Glutamatergic neuron (in vitro differentiated cells): ENCODE data around the gene PTTG1IP. TPM values are rescaled to one million over a fixed set of nuclear protein-coding genes. Genes with fewer than 3 reads are reported as not detected.

Experiments used
- DNase-seq: peaks from one replicate; pipeline ENCODE4 v3.0.0; 2022
- H3K27ac Mint-ChIP-seq: one replicate; pipeline ENCODE4 v1.8.0; 2020; ENCODE audit warnings: mild to moderate bottlenecking, mixed read lengths, inconsistent platforms; ENCODE audit not compliant: unreplicated experiment
- H3K27me3 Mint-ChIP-seq: one replicate; pipeline ENCODE4 v1.8.0; 2020; ENCODE audit warnings: mild to moderate bottlenecking, moderate library complexity, mixed read lengths, inconsistent platforms; ENCODE audit not compliant: unreplicated experiment
- H3K36me3 Mint-ChIP-seq: one replicate; pipeline ENCODE4 v1.8.0; 2020; ENCODE audit warnings: mild to moderate bottlenecking, mixed read lengths, inconsistent platforms; ENCODE audit not compliant: unreplicated experiment
- H3K4me1 Mint-ChIP-seq: one replicate; pipeline ENCODE4 v1.8.0; 2020; ENCODE audit warnings: mild to moderate bottlenecking, low read depth, mixed read lengths, inconsistent platforms; ENCODE audit not compliant: unreplicated experiment
- H3K4me3 Mint-ChIP-seq: one replicate; pipeline ENCODE4 v1.8.0; 2020; ENCODE audit warnings: mild to moderate bottlenecking, mixed read lengths, inconsistent platforms; ENCODE audit not compliant: unreplicated experiment
- H3K9me3 Mint-ChIP-seq: one replicate; pipeline ENCODE4 v1.8.0; 2020; ENCODE audit warnings: mild to moderate bottlenecking, moderate library complexity, mixed read lengths, inconsistent platforms; ENCODE audit not compliant: unreplicated experiment
- CTCF ChIP-seq: fragments of 200-600 bp; sonication (generic); IDR thresholded peaks from one replicate; pipeline ENCODE4 v1.5.0; 2021; ENCODE audit not compliant: partially characterized antibody, unreplicated experiment
- total RNA-seq: library from RNA; stranded (reverse); fragmentation: NEBNext Ultra II Directional; extraction: Animal tissue kit (Norgen Biotek cat#: 25700); gene quantifications from one replicate; pipeline ENCODE4 v1.2.1, GENCODE V29; 2021; ENCODE audit not compliant: unreplicated experiment

The PTTG1IP gene
- total RNA-seq, 1 donor from 2014 or later = 249 TPM

- Mint-ChIP-seq H3K9me3 (peaks cover 7% of the 10 kb centered on the region), H3K36me3 (no peaks in the 10 kb centered on the region), H3K27ac (peak overlapping the region; percentile 20)
Measured at GRCh38 chr21:44874240-44874496, 678 bp upstream of the PTTG1IP start.

DNA sequence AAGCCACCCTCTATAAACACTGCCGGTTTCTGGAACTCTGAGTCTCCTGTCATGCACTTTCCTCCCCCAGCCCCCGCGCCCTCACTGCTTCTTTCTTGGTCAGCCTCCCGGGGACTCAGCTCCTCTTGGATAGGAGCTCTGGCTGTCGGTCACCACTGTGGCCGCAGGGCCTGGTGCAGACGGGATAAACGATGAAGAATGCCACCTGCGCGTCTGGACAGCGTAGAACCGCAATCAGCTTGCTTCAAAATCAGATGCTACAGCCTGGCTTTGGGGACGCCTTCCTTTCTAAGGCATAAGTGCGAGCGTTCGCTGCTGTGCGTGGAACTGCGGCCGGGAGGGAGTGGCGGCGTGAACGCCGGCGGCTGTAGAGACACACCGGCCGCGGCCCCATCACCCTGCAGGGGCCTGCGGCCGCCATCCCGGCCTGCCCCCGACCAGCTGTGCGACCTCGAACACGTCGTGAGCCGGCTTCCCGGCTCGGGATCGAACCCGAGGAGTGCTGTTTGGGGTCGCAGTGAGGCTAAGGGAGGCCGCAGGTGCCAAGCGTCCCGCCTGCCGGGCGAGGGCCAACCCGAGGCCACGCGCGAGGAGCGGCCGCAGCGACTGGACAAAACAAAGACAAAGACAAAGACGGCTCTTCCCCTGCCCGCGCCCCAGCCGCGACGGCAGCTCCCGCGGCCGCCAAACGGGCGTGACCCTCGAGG lies 688 bp downstream of the PTTG1IP start:
- Mint-ChIP-seq H3K4me3 (peak overlapping the region; percentile 99), H3K9me3 (peaks cover 7% of the 10 kb centered on the region), H3K36me3 (no peaks in the 10 kb centered on the region), H3K4me1 (peaks cover 37% of the 10 kb centered on the region), H3K27ac (peak overlapping the region; percentile 98), H3K27me3 (peaks cover 6% of the 10 kb centered on the region)
- no peak for TF ChIP-seq CTCF
- peak; percentile 55 for DNase-seq

More at GRCh38 chr21:44874240-44874496, 678 bp upstream of the PTTG1IP start:
- no peak for DNase-seq
- peak overlapping the region; percentile 83 for H3K4me3 Mint-ChIP-seq
- peaks cover 6% of the 10 kb centered on the region for H3K27me3 Mint-ChIP-seq
- peaks cover 24% of the 10 kb centered on the region for H3K4me1 Mint-ChIP-seq
- no peak for TF ChIP-seq CTCF

- no peaks in the 10 kb centered on the region for H3K36me3 Mint-ChIP-seq
- no peak for TF ChIP-seq CTCF
- peaks cover 9% of the 10 kb centered on the region for H3K9me3 Mint-ChIP-seq
- H3K4me1 Mint-ChIP-seq = peaks cover 42% of the 10 kb centered on the region
- peak overlapping the region; percentile 98 for H3K27ac Mint-ChIP-seq
- no peak for DNase-seq
- peaks cover 9% of the 10 kb centered on the region for H3K27me3 Mint-ChIP-seq
- H3K4me3 Mint-ChIP-seq = peak overlapping the region; percentile 99
Measured at GRCh38 chr21:44872323-44872648, 1.2 kb downstream of the PTTG1IP start.

DNA sequence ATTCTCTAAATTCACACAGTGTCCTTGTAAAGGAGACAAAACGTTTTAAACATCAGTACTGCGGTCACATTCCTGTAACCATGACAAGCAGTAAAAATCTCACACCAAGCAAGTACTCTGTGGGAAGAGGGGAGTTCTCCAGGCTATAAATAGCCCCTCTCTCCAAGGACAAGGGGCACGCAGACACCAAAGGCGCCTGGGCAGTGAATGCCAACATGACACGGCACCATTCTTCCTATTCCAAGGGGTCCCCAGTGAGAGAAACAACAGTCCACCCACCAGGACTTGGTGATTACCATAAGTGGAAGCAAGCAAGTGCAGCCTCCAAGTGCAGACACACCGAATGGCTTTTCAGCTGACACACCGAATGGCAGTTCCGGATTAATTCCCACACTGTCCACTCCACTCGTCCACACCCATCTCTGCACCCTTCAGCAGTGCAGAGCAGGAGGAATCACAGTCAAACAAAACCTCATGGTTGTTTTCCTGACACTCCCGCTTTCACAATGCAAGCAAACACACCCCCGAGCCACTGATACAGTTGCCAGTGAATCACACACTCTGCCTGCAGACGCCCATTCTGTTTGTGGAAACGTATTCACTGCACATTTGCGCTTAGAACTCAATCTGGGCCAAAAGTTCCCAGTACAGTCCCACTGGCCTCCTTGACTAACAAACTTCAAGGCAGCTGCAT lies 1.8 kb downstream of the PTTG1IP start:
- no peak for DNase-seq
- TF ChIP-seq CTCF = no peak
- peak overlapping the region; percentile 99 for H3K4me3 Mint-ChIP-seq
- peaks cover 12% of the 10 kb centered on the region for H3K9me3 Mint-ChIP-seq
- peak overlapping the region; percentile 98 for H3K27ac Mint-ChIP-seq
- H3K4me1 Mint-ChIP-seq = peaks cover 47% of the 10 kb centered on the region
- peaks cover 13% of the 10 kb centered on the region for H3K27me3 Mint-ChIP-seq
- no peaks in the 10 kb centered on the region for H3K36me3 Mint-ChIP-seq
